Loucy (cell line): Measurements from ENCODE around the gene ZFTA.

Experiments used
- EZH2phosphoT487 ChIP-seq: fragments of 200-600 bp; IDR thresholded peaks from 2 replicates; pipeline ENCODE4 v1.6.1; 2018; ENCODE audit warnings: antibody characterized with exemption, mild to moderate bottlenecking, moderate library complexity, borderline replicate concordance
- TF ChIP-seq, protein P1 (sequence below): fragments of 200-600 bp; sonication (generic); conservative IDR thresholded peaks from 2 replicates; pipeline ENCODE4 v1.5.1; 2014; ENCODE audit warnings: mild to moderate bottlenecking, antibody characterized with exemption, low read length

DNA sequence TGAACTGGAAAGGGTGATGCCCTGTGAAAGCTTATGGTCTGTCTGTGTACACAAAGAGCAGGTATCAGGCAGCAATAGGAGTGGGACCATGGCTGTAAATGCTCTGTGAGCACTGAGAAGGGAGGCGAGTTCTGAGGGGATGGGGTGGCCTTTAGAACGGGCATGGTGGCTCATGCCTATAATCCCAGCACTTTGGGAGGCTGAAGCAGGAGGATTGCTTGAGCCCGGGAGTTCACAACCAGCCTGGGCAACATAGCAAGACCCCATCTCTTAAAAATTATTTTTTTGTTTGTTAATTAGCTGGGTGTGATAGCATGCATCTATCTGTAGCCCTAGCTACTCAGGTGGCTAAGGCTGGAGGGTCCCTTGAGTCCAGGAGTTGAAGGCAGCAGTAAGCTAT, 48.2 kb upstream of the ZFTA start:
- TF ChIP-seq, protein P1, sequence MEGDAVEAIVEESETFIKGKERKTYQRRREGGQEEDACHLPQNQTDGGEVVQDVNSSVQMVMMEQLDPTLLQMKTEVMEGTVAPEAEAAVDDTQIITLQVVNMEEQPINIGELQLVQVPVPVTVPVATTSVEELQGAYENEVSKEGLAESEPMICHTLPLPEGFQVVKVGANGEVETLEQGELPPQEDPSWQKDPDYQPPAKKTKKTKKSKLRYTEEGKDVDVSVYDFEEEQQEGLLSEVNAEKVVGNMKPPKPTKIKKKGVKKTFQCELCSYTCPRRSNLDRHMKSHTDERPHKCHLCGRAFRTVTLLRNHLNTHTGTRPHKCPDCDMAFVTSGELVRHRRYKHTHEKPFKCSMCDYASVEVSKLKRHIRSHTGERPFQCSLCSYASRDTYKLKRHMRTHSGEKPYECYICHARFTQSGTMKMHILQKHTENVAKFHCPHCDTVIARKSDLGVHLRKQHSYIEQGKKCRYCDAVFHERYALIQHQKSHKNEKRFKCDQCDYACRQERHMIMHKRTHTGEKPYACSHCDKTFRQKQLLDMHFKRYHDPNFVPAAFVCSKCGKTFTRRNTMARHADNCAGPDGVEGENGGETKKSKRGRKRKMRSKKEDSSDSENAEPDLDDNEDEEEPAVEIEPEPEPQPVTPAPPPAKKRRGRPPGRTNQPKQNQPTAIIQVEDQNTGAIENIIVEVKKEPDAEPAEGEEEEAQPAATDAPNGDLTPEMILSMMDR, result no peak
- TF ChIP-seq EZH2phosphoT487, result no peak
